ENCODE measurements around the gene GMDS.

Gene GMDS

GRCh38 chr6:2229039-2229438 is 16.4 kb downstream of the GMDS start:
- Histone ChIP-seq H3K36me3 (ENCODE audit: insufficient read depth, low read length) (no peaks in the 10 kb centered on the region), H3K4me1 (ENCODE audit: insufficient read depth, low read length) (peaks cover 14% of the 10 kb centered on the region; the same call in 1 of the 2 replicates), H3K9ac (ENCODE audit: low read depth, low read length) (no peak overlapping the region), H3K9me3 (ENCODE audit: control insufficient read depth, insufficient read depth, low read length) (no peaks in the 10 kb centered on the region)

GRCh38 chr6:2228392-2228791 is 17.0 kb downstream of the GMDS start:
- Histone ChIP-seq H3K9me3 (ENCODE audit: control insufficient read depth, insufficient read depth, low read length) (no peaks in the 10 kb centered on the region), H3K4me1 (ENCODE audit: insufficient read depth, low read length) (peaks cover 14% of the 10 kb centered on the region; the same call in 1 of the 2 replicates), H3K9ac (ENCODE audit: low read depth, low read length) (no peak overlapping the region), H3K36me3 (ENCODE audit: insufficient read depth, low read length) (no peaks in the 10 kb centered on the region)

GRCh38 chr6:2226775-2227174 is 18.6 kb downstream of the GMDS start:
- H3K9ac ChIP-seq (ENCODE audit: low read depth, low read length), result no peak overlapping the region

GRCh38 chr6:2225422-2226392 is 19.7 kb downstream of the GMDS start:
- no peaks in the 10 kb centered on the region for H3K36me3 ChIP-seq (ENCODE audit: insufficient read depth, low read length)
- peaks cover 12% of the 10 kb centered on the region; the same call in 1 of the 2 replicates for H3K4me1 ChIP-seq (ENCODE audit: insufficient read depth, low read length)
- no peaks in the 10 kb centered on the region for H3K9me3 ChIP-seq (ENCODE audit: control insufficient read depth, insufficient read depth, low read length)
- H3K9ac ChIP-seq (ENCODE audit: low read depth, low read length), result no peak overlapping the region

More at GRCh38 chr6:2226775-2227174, 18.6 kb downstream of the GMDS start:
- no peaks in the 10 kb centered on the region for H3K9me3 ChIP-seq (ENCODE audit: control insufficient read depth, insufficient read depth, low read length)
- H3K36me3 ChIP-seq (ENCODE audit: insufficient read depth, low read length), result no peaks in the 10 kb centered on the region
- H3K4me1 ChIP-seq (ENCODE audit: insufficient read depth, low read length), result peaks cover 21% of the 10 kb centered on the region

GRCh38 chr6:2224847-2225382 is 20.5 kb downstream of the GMDS start:
- H3K9me3 ChIP-seq (ENCODE audit: control insufficient read depth, insufficient read depth, low read length), result no peaks in the 10 kb centered on the region
- H3K4me1 ChIP-seq (ENCODE audit: insufficient read depth, low read length), result peaks cover 7% of the 10 kb centered on the region; the same call in 1 of the 2 replicates
- no peaks in the 10 kb centered on the region for H3K36me3 ChIP-seq (ENCODE audit: insufficient read depth, low read length)
- no peak overlapping the region for H3K9ac ChIP-seq (ENCODE audit: low read depth, low read length)

- Histone ChIP-seq H3K36me3 (ENCODE audit: insufficient read depth, low read length) (no peaks in the 10 kb centered on the region), H3K9ac (ENCODE audit: low read depth, low read length) (no peak overlapping the region), H3K9me3 (ENCODE audit: control insufficient read depth, insufficient read depth, low read length) (no peaks in the 10 kb centered on the region), H3K4me1 (ENCODE audit: insufficient read depth, low read length) (peaks cover 7% of the 10 kb centered on the region; the same call in 1 of the 2 replicates)
These were observed 23.0 kb downstream of the GMDS start for GRCh38 chr6:2222275-2222842.

GRCh38 chr6:2221726-2222274 is 23.6 kb downstream of the GMDS start:
- Histone ChIP-seq H3K9ac (ENCODE audit: low read depth, low read length) (no peak overlapping the region), H3K9me3 (ENCODE audit: control insufficient read depth, insufficient read depth, low read length) (no peaks in the 10 kb centered on the region), H3K36me3 (ENCODE audit: insufficient read depth, low read length) (no peaks in the 10 kb centered on the region), H3K4me1 (ENCODE audit: insufficient read depth, low read length) (peaks cover 7% of the 10 kb centered on the region; the same call in 1 of the 2 replicates)

- H3K4me1 ChIP-seq (ENCODE audit: insufficient read depth, low read length), result peaks cover 7% of the 10 kb centered on the region; the same call in 1 of the 2 replicates
These were observed 25.3 kb downstream of the GMDS start for GRCh38 chr6:2220154-2220553.

GRCh38 chr6:2218866-2219265 is 26.5 kb downstream of the GMDS start:
- H3K36me3 ChIP-seq (ENCODE audit: insufficient read depth, low read length), result no peaks in the 10 kb centered on the region
- H3K9me3 ChIP-seq (ENCODE audit: control insufficient read depth, insufficient read depth, low read length), result no peaks in the 10 kb centered on the region
- peaks cover 7% of the 10 kb centered on the region; the same call in 1 of the 2 replicates for H3K4me1 ChIP-seq (ENCODE audit: insufficient read depth, low read length)
- no peak overlapping the region for H3K9ac ChIP-seq (ENCODE audit: low read depth, low read length)

More at GRCh38 chr6:2220154-2220553, 25.3 kb downstream of the GMDS start:
- H3K9ac ChIP-seq (ENCODE audit: low read depth, low read length), result no peak overlapping the region
- H3K9me3 ChIP-seq (ENCODE audit: control insufficient read depth, insufficient read depth, low read length), result no peaks in the 10 kb centered on the region
- H3K36me3 ChIP-seq (ENCODE audit: insufficient read depth, low read length), result no peaks in the 10 kb centered on the region

GRCh38 chr6:2216794-2217383 is 28.5 kb downstream of the GMDS start:
- no peak overlapping the region for H3K9ac ChIP-seq (ENCODE audit: low read depth, low read length)
- H3K9me3 ChIP-seq (ENCODE audit: control insufficient read depth, insufficient read depth, low read length), result no peaks in the 10 kb centered on the region
- H3K36me3 ChIP-seq (ENCODE audit: insufficient read depth, low read length), result no peaks in the 10 kb centered on the region
- H3K4me1 ChIP-seq (ENCODE audit: insufficient read depth, low read length), result peaks cover 1% of the 10 kb centered on the region; the same call in 1 of the 2 replicates

- Histone ChIP-seq H3K9me3 (ENCODE audit: control insufficient read depth, insufficient read depth, low read length) (no peaks in the 10 kb centered on the region), H3K36me3 (ENCODE audit: insufficient read depth, low read length) (no peaks in the 10 kb centered on the region), H3K9ac (ENCODE audit: low read depth, low read length) (no peak overlapping the region), H3K4me1 (ENCODE audit: insufficient read depth, low read length) (no peaks in the 10 kb centered on the region)
These were observed 30.1 kb downstream of the GMDS start for GRCh38 chr6:2215342-2215741.

- no peak overlapping the region for H3K9ac ChIP-seq (ENCODE audit: low read depth, low read length)
- H3K36me3 ChIP-seq (ENCODE audit: insufficient read depth, low read length), result no peaks in the 10 kb centered on the region
- no peaks in the 10 kb centered on the region for H3K4me1 ChIP-seq (ENCODE audit: insufficient read depth, low read length)
- no peaks in the 10 kb centered on the region for H3K9me3 ChIP-seq (ENCODE audit: control insufficient read depth, insufficient read depth, low read length)
These were observed 32.3 kb downstream of the GMDS start for GRCh38 chr6:2213086-2213485.

- Histone ChIP-seq H3K36me3 (ENCODE audit: insufficient read depth, low read length) (no peaks in the 10 kb centered on the region), H3K4me1 (ENCODE audit: insufficient read depth, low read length) (no peaks in the 10 kb centered on the region), H3K9me3 (ENCODE audit: control insufficient read depth, insufficient read depth, low read length) (no peaks in the 10 kb centered on the region), H3K9ac (ENCODE audit: low read depth, low read length) (no peak overlapping the region)
These were observed 36.1 kb downstream of the GMDS start for GRCh38 chr6:2209226-2209809.

- H3K36me3 ChIP-seq (ENCODE audit: insufficient read depth, low read length), result no peaks in the 10 kb centered on the region
- no peaks in the 10 kb centered on the region for H3K9me3 ChIP-seq (ENCODE audit: control insufficient read depth, insufficient read depth, low read length)
- H3K9ac ChIP-seq (ENCODE audit: low read depth, low read length), result no peak overlapping the region
- H3K4me1 ChIP-seq (ENCODE audit: insufficient read depth, low read length), result no peaks in the 10 kb centered on the region
These were observed 36.9 kb downstream of the GMDS start for GRCh38 chr6:2208468-2208867.
